GM21619 (cell line): ENCODE measurements around the gene CD74.
"Not testable (repeated sequence)": the region's sequence is repeated elsewhere in the genome, so short reads cannot be mapped to it uniquely, and the experiment has no call there.

ENCODE experiments used
- ATAC-seq: cut with Tn5 transposase; IDR thresholded peaks from one replicate; pipeline ENCODE4 v1.9.1; 2021; ENCODE audit not compliant: unreplicated experiment

The CD74 gene

DNA sequence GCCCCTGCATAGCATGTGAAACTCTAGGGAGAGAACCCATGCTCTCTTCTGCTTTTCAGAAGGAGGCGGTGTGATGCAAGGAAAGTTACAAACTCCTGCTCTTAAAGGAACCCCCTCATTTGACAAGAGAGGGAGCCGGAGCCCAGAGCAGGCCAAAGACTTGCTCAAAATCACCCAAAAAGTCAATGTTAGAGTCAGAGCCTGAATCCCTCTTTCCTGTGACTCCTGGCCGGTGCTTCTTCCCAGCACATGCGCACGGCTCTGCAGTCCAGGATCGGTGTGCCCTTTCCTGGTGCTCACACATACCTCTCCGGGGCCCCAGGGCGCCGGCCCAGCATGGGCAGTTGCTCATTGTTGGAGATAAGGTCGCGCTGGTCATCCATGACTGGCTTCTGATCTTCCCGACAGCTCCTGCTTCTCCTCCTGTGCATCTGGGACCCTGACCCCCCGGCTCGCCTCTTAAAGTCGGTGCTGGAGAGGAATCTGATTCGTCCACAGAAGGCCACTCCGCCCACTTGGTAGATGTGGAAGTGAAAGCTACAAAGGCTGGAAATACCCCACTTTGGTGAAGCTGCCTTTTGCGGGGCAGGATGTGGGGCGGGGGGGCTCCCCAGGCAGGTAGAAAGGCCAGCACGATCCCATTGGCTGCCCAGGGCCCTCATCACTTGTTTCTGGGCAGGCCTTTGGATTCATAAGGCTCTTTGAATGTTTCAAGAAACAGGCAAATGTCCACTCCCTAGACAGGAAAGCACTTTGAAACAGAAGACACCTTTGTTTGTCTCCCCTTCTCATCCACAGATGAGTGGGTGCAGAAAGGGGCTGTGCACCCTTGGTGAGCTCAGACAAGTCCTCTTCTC, at the start of gene CD74:
TSS of gene CD74 (minus strand) at position 592 of the 857 bp plus-strand sequence. CDS start at position 431, 161 bp downstream.
- peak; percentile 72 for ATAC-seq

DNA sequence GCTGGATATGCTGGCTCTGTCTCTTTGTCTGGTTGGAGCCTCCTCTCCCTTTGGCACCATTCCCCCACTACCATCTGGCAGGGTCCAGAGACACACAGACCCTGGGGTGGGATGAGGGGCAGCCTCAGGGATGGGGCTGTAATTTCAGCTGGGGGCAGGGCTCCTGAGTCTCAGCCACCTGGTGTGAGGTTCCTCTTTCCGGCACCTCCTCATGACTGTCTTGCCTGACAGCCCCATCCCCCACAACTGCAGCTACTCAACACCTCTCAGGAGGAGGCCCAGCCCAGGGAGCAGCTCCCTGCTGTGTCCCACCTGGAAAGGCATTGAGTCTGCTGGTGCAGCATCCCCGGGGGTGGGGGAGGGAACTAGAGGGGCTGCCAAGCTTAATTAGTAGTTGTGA, 48.5 kb upstream of the CD74 start:
- ATAC-seq = peak; percentile 78

GRCh38 chr5:150460781-150461180, 48.1 kb upstream of the CD74 start:
- peak; percentile 13 for ATAC-seq

DNA sequence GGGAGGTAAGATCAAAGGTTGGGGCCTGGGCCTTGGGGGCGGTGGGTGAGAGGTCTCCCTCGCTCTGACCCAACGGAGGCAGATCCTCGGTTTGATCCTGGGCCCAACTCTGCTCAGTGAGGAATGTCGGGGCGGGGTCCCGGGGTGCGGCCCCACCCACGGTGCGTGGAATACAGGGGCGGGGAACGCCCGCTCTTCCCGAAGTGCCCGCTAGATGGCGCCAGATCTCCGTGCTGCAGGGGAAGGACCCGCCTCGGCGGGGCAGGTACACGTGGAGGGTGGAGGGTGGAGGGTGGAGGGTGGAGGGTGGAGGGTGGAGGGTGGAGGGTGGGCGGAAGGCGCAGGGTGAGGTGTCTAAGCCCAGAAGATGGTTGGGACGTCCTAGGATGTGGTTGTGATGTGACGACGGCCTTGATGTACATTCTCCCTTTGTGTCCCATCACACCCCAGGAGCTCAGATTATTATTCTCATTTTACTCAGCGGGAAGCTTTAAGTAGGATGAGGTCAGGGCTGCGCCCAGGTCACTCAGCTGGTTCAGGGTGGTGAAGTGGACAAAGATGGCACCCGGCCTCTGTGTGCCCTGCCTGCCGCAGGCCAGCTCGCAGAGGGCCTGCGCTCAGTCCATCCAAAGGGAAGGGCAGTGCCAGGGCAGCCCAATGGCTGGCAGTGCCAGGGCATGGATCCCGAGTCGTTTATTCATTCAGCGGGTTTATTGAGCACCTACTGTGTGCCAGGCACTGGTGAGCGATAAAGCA, 46.3 kb upstream of the CD74 start:
- ATAC-seq = peak; percentile 74

DNA sequence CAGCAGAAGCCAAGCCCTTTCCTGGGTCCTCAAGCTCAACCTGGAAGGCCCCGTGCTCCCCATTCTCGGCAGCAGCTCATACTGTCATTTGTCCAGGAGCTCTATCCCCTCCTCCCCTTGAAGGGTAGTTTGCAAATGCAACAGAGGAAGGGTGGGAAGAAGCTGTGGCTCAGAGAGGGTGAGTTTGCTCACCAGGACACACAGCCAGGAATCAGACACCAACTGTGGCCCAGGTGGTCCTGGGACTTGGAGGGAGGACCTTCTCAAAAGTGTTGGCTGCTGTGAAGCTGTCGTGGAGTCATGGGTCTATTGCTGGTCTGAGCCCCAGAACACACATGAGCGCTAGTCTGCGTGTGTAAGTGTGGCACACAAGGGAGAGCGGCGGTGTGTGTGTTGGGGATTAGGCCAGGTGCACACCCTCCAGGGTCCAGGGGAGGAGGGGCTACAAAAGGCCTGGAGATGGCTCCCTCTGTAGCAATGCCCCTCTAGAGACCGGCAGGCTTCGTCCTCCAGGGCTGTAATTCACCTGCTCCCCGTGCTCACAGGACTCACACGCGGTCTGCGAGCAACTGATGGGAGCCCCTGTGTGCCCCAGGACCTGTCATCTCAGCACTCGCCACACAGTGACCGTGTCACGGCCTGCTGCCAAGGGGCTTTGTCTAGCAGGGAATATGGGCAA, 45.0 kb upstream of the CD74 start:
- ATAC-seq = no peak

GRCh38 chr5:150457121-150457520, 44.4 kb upstream of the CD74 start:
- ATAC-seq = no peak

- no peak for ATAC-seq
These were observed 42.0 kb upstream of the CD74 start for GRCh38 chr5:150454492-150455229.

GRCh38 chr5:150454027-150454426, 41.3 kb upstream of the CD74 start:
- ATAC-seq = not testable (repeated sequence)

DNA sequence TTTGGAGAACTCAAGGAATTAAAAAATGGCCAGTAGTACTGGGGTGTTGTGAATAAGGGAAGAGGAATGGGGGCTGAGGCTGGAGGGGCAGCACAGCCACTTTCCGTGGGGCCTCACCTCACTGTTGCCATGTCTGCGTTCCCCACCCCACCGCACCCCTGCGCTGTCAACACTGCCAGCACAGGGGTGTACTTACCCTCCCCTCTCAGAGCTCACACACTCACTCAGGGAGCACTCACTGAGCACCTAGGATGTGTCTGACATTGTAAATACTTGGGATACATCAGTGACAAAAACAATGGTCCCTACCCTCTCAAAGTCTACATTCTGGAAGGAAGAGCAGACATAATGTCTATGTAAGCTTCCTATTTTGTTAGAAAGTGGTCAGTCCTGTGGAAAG, 40.2 kb upstream of the CD74 start:
- no peak for ATAC-seq

DNA sequence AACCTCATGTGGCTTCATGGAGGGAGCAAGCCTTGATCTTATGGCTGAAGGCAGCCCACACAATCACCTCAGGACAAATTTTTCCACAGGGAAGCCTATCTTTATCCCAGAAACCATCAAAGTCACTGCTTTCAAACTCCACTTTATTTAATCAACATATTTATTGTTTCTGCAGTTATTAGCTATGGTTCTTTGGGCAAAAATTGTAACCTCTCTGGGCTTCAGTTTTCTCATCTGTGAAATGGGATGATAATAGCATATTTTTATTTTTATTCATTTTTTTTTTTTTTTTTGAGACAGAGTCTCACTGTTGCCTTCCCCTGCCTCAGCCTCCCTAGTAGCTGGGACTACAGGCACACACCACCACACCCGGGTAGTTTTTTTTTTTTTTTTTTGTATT, 38.9 kb upstream of the CD74 start:
- no peak for ATAC-seq

- ATAC-seq = peak; percentile 92
These were observed 37.0 kb upstream of the CD74 start, which contains the start of gene RPS14 for GRCh38 chr5:150449517-150450339. RPS14 (minus strand) TSS chr5:150449739; CDS start chr5:150447733, 2,006 bp downstream.

GRCh38 chr5:150448952-150449516, 36.3 kb upstream of the CD74 start:
- peak; percentile 31 for ATAC-seq

- no peak for ATAC-seq
These were observed 35.6 kb upstream of the CD74 start for GRCh38 chr5:150448334-150448733.

- no peak for ATAC-seq
These were observed 34.5 kb upstream of the CD74 start for GRCh38 chr5:150447188-150447587.

DNA sequence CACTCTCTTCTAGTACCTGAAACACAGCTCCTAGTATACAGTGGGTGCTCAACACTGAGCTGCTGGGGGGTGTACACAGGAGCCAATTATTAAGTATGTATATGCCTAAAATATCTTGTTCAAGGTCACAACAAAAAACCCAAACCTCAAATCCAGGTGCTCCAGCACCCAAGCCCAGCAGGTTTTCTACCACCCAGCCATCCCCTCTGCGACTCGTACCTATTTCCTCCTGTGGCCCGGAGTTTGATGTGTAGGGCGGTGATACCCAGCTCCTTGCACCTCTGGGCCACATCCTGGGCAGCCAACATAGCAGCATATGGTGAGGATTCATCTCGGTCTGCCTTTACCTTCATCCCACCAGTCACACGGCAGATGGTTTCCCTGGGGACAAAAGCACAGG, 33.9 kb upstream of the CD74 start:
- ATAC-seq = no peak

- ATAC-seq = no peak
These were observed 33.4 kb upstream of the CD74 start for GRCh38 chr5:150446088-150446487.

DNA sequence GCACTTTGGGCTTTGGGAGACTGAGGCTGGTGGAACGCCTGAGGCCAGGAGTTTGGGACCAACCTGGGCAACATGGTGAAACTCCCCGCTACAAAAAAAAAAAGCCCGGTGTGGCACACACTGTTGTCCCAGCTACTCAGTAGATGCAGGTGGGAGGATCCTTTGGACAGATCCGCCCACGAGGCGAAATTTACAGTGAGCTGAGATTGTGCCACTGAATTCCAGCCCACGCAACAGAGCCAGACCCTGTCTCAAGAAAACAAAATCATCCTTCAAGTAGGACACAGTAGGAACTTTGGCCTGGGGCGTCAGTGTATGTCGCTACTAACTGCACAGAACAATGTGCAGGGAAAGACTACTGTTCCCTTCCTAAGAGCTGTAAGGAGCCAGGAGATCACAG, 32.1 kb upstream of the CD74 start:
- ATAC-seq = no peak

DNA sequence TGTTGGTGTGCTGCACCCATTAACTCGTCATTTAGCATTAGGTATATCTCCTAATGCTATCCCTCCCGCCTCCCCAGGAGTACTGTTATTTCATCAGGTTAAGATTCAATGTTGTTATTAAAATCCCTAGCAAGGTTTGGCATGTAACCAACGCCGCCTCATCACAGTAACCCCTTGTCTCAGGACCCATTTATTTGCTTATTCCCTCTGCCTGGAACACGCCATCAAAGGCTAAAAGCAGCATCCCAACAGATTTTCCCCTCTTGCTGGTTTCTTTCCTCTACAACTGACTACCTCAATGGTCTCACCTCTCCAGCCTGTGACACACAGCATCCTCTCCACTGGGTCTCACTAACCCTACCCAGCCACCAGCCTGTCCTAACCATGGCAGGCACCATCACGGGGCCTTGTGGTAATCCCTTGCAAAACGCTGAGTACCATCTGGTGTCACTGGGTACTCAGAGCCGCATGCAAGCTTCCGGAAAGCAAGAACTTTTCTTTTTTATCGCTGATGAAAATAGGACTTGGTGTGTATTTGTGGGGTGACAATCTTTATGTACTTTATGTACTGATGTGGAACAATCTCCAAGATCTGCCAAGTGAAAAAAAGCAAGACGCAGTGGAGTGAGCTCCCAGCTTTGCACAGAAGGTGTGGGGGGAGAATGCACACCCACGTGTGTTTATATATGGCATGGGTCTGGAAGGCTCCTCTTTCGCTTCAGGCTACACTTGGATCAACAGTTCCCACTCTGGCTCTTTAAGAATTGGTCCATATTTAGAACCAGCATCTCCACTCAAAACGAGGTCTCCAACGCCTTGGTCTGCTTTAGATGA, 30.7 kb upstream of the CD74 start:
- no peak for ATAC-seq

GRCh38 chr5:150442699-150443080, 30.0 kb upstream of the CD74 start:
- ATAC-seq = no peak
